NB4 (cell line): ENCODE measurements around the gene SELENBP1.
A peak's percentile ranks its signal among the peaks of the same experiment; 100 is the strongest.

Experiments
- DNase-seq: peaks from one replicate; pipeline ENCODE4 v3.0.0; 2010; ENCODE audit warnings: low read depth
- H3K4me3 ChIP-seq: one replicate; pipeline ENCODE4 v1.5.1; 2011; ENCODE audit warnings: mild to moderate bottlenecking, low read depth, low read length, moderate library complexity
- MAX ChIP-seq: IDR thresholded peaks from 2 replicates; pipeline ENCODE4 v1.6.1; 2011; ENCODE audit warnings: low read depth, low read length
- MYC ChIP-seq: IDR thresholded peaks from 2 replicates; pipeline ENCODE4 v1.6.1; 2011; ENCODE audit warnings: low read depth, low read length
- POLR2A ChIP-seq: IDR thresholded peaks from 2 replicates; pipeline ENCODE4 v1.6.1; 2011; ENCODE audit warnings: mild to moderate bottlenecking; ENCODE audit not compliant: insufficient read length; ENCODE audit errors: extremely low read depth
- TF ChIP-seq, protein P1 (sequence below): IDR thresholded peaks from one replicate; pipeline ENCODE4 v1.5.1; 2012; ENCODE audit warnings: low read depth, low read length

SELENBP1 gene

DNA sequence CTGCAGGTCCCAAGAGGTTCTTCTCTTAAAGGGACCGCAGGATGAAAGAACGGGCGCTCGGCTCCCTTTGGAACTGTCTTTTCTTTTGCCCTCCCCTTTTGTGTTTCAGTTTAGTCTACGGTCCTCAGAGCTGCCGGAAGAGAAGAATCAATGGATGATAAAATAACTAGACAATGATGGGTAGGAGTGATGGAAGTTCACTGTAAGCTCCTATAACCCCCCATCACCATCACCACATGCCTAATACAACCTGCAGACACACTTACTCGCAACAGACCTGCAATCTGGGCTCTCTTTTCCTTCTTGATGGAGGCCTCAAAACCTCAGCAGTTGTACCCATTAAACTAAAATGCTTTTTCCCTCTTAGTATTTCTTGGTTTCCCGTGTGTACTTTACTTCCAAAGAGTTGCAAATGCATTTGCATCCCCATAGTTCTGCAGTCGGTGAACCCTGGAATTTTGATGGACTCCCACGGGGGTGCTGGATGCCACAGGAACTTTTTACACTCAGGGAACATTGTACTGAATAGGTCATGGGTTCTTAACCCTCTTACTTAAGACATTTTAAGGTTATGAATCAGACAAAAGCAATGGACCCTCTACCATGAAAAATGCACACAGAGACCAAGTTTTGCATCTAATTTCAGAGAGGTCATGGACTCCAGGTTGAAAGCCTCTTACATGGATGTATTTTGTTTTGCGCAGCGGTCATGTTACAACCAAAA lies 24.8 kb downstream of the SELENBP1 start:
- TF ChIP-seq, protein P1, sequence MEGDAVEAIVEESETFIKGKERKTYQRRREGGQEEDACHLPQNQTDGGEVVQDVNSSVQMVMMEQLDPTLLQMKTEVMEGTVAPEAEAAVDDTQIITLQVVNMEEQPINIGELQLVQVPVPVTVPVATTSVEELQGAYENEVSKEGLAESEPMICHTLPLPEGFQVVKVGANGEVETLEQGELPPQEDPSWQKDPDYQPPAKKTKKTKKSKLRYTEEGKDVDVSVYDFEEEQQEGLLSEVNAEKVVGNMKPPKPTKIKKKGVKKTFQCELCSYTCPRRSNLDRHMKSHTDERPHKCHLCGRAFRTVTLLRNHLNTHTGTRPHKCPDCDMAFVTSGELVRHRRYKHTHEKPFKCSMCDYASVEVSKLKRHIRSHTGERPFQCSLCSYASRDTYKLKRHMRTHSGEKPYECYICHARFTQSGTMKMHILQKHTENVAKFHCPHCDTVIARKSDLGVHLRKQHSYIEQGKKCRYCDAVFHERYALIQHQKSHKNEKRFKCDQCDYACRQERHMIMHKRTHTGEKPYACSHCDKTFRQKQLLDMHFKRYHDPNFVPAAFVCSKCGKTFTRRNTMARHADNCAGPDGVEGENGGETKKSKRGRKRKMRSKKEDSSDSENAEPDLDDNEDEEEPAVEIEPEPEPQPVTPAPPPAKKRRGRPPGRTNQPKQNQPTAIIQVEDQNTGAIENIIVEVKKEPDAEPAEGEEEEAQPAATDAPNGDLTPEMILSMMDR: no peak
- TF ChIP-seq MAX: peak; percentile 7; the same call in 1 of the 2 replicates
- TF ChIP-seq MYC: peak; percentile 53
- no peak for TF ChIP-seq POLR2A

GRCh38 chr1:151346769-151347522 lies 25.6 kb downstream of the SELENBP1 start, which contains the start of gene RFX5:
TSS of gene RFX5 (minus strand) at chr1:151347252. CDS start at chr1:151346320, 932 bp downstream.
- DNase-seq: peak; percentile 99
- peak; percentile 41 for TF ChIP-seq POLR2A
- TF ChIP-seq MAX: peak; percentile 91
- TF ChIP-seq MYC: peak; percentile 89
- TF ChIP-seq, protein P1: no peak
- H3K4me3 ChIP-seq: peak within 1 kb of the TSS; percentile 90

More for the DNA sequence above, 24.8 kb downstream of the SELENBP1 start:
- peak overlapping the region; percentile 56 for H3K4me3 ChIP-seq
- no peak for DNase-seq

- peak overlapping the region; percentile 90 for H3K4me3 ChIP-seq
- TF ChIP-seq MYC (no peak), POLR2A (no peak), MAX (no peak)
- TF ChIP-seq, protein P1: no peak
- peak; percentile 33 for DNase-seq
These were observed 26.3 kb downstream of the SELENBP1 start for GRCh38 chr1:151346082-151346768.

DNA sequence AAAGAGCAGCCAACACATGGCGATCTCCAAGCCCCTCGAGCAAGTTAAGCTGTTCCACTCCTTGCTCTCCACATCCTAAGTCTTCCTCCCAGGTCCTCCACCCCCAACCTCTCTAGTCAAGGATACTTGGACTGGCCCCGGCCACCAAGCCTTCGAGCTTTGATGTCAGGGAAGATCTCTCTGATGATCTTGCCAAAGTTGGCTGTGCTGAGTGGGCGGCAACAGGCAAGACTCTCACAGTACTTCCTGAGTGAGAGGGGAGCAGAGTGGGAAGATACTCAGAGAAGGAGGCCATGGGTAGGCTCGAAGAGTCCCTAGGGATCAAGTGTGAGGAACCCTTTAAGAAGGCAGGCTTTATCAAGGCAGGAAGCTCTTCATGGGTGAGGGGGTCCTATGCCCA lies 28.2 kb downstream of the SELENBP1 start:
- H3K4me3 ChIP-seq: no peak overlapping the region
- DNase-seq: no peak
- no peak for TF ChIP-seq MYC
- TF ChIP-seq MAX: no peak
- TF ChIP-seq, protein P1: no peak
- TF ChIP-seq POLR2A: no peak

- no peak for DNase-seq
- TF ChIP-seq MAX (no peak), MYC (no peak), POLR2A (no peak)
- TF ChIP-seq, protein P1: no peak
- no peak overlapping the region for H3K4me3 ChIP-seq
These were observed 28.9 kb downstream of the SELENBP1 start for GRCh38 chr1:151343587-151343986.
